Keratinocyte (primary cell): ENCODE data around the gene SAC3D1. TPM values are rescaled to one million over a fixed set of nuclear protein-coding genes. Genes with fewer than 3 reads are reported as not detected.

Experiments used
- DNase-seq: peaks from one replicate; pipeline ENCODE4 v3.0.0-alpha.2; 2011; ENCODE audit warnings: low read depth, missing footprints, low spot score
- FAIRE-seq: peaks from 2 replicates; lab custom pipeline; 2011; peaks lifted over from hg19 to GRCh38; lab: Jason Lieb, UNC
- H2AFZ ChIP-seq: 2 replicates; pipeline ENCODE4 v1.6.0; 2012; ENCODE audit warnings: low read length, control low read depth, inconsistent platforms; ENCODE audit not compliant: control insufficient read depth
- H3K27ac ChIP-seq: 2 replicates; pipeline ENCODE4 v1.5.1; 2011; ENCODE audit warnings: low read length; ENCODE audit not compliant: control insufficient read depth, insufficient read depth
- H3K27me3 ChIP-seq: 3 replicates; pipeline ENCODE4 v1.6.0; 2011; ENCODE audit warnings: low read length; ENCODE audit not compliant: control insufficient read depth, insufficient read depth; ENCODE audit errors: extremely low read depth
- H3K36me3 ChIP-seq, 2 experiments: 2 replicates in 1 of 2; 3 replicates in 1 of 2; pipeline ENCODE4 v1.5.1; 2011; ENCODE audit warnings: low read length in 2 of 2, mild to moderate bottlenecking in 1 of 2; ENCODE audit not compliant: control insufficient read depth in 2 of 2, insufficient read depth in 2 of 2; ENCODE audit errors: extremely low read depth in 1 of 2
- H3K4me1 ChIP-seq: 3 replicates; pipeline ENCODE4 v1.5.1; 2011; ENCODE audit warnings: low read length; ENCODE audit not compliant: control insufficient read depth, insufficient read depth; ENCODE audit errors: extremely low read depth
- H3K4me2 ChIP-seq: 3 replicates; pipeline ENCODE4 v1.6.0; 2011; ENCODE audit warnings: low read depth, low read length; ENCODE audit not compliant: control insufficient read depth, insufficient read depth; ENCODE audit errors: extremely low read depth
- H3K4me3 ChIP-seq, 3 experiments: fragments of 200-600 bp in 1 of 3; sonication (generic) in 1 of 3; 2 replicates in 2 of 3; 3 replicates in 1 of 3; pipeline ENCODE4 v1.5.1; 2011 to 2016; ENCODE audit warnings: low read length in 3 of 3, mild to moderate bottlenecking in 3 of 3, control low read depth in 2 of 3, inconsistent platforms in 1 of 3, low read depth in 1 of 3, mixed read lengths in 1 of 3, mixed run types in 1 of 3, moderate library complexity in 1 of 3; ENCODE audit not compliant: control insufficient read depth in 2 of 3, insufficient read depth in 2 of 3; ENCODE audit errors: extremely low read depth in 1 of 3
- H3K79me2 ChIP-seq: 2 replicates; pipeline ENCODE4 v1.6.0; 2012; ENCODE audit warnings: low read length; ENCODE audit not compliant: control insufficient read depth, insufficient read depth
- H3K9ac ChIP-seq: 3 replicates; pipeline ENCODE4 v1.6.0; 2011; ENCODE audit warnings: low read length; ENCODE audit not compliant: control insufficient read depth, insufficient read depth; ENCODE audit errors: extremely low read depth
- H3K9me1 ChIP-seq: 3 replicates; pipeline ENCODE4 v1.6.0; 2011; ENCODE audit warnings: low read length; ENCODE audit not compliant: control insufficient read depth, insufficient read depth; ENCODE audit errors: extremely low read depth
- H3K9me3 ChIP-seq: 2 replicates; pipeline ENCODE4 v1.5.1; 2012; ENCODE audit warnings: low read depth, low read length; ENCODE audit not compliant: control insufficient read depth
- H4K20me1 ChIP-seq: 3 replicates; pipeline ENCODE4 v1.6.0; 2011; ENCODE audit warnings: low read length; ENCODE audit not compliant: control insufficient read depth, insufficient read depth; ENCODE audit errors: extremely low read depth
- EZH2 ChIP-seq: IDR thresholded peaks from one replicate; pipeline ENCODE4 v1.6.1; 2012; ENCODE audit warnings: inconsistent platforms, mild to moderate bottlenecking, low read length, moderate library complexity
- dilution Hi-C: fragments of 300-500 bp; cut with MboI; formaldehyde crosslinking; loops from one replicate; pipeline ENCODE4 v1.7.0; 2020; ENCODE audit warnings: low sequenced_read_pairs; ENCODE audit not compliant: extremely low pct_ligation_motif_present
- polyA plus RNA-seq, 5 experiments: library from polyadenylated mRNA; depleted of rRNA in 3 of 5; stranded (reverse) in 3 of 5; stranded (forward) in 1 of 5; unstranded in 1 of 5; fragments of >200 nt; gene quantifications; 1 replicate in 1 of 5; 2 replicates in 3 of 5; 3 replicates in 1 of 5; pipeline versions ENCODE4 v1.2.1 to v1.2.3, GENCODE V29; 2011 to 2012; ENCODE audit warnings: missing spikeins in 2 of 5, low read depth in 1 of 5, low replicate concordance in 1 of 5
- TF ChIP-seq, protein P1 (sequence below), 3 experiments: IDR thresholded peaks in 1 of 3; conservative IDR thresholded peaks in 1 of 3; optimal IDR thresholded peaks in 1 of 3; 2 replicates in 2 of 3; 3 replicates in 1 of 3; pipeline versions ENCODE3 to v1.5.1; 2011; ENCODE audit warnings: low read length in 3 of 3, mild to moderate bottlenecking in 3 of 3, moderate library complexity in 2 of 3, control low read depth in 1 of 3, inconsistent platforms in 1 of 3; ENCODE audit not compliant: insufficient read depth in 2 of 3; ENCODE audit errors: extremely low read depth in 1 of 3

The SAC3D1 gene
- polyA plus RNA-seq, 1 donor (not counting 4 experiments of a cell fraction or from before 2014, with no cell fraction given) = 4.9 TPM

GRCh38 chr11:65083834-65084597 is 43.0 kb downstream of the SAC3D1 start, which contains the start of the genes CDCA5 and ZFPL1:
TSS of gene CDCA5 (minus strand) at chr11:65084040. CDS start at chr11:65083978, 62 bp downstream.
TSS of gene ZFPL1 (plus strand) at chr11:65084222. CDS start at chr11:65084699, 477 bp downstream.
- peak within 1 kb of the TSS; percentile 80 for H3K9ac ChIP-seq
- peak within 1 kb of the TSS; percentile 88 for H2AFZ ChIP-seq
- H4K20me1 ChIP-seq = no peaks in the 10 kb centered on the region
- TF ChIP-seq, protein P1, sequence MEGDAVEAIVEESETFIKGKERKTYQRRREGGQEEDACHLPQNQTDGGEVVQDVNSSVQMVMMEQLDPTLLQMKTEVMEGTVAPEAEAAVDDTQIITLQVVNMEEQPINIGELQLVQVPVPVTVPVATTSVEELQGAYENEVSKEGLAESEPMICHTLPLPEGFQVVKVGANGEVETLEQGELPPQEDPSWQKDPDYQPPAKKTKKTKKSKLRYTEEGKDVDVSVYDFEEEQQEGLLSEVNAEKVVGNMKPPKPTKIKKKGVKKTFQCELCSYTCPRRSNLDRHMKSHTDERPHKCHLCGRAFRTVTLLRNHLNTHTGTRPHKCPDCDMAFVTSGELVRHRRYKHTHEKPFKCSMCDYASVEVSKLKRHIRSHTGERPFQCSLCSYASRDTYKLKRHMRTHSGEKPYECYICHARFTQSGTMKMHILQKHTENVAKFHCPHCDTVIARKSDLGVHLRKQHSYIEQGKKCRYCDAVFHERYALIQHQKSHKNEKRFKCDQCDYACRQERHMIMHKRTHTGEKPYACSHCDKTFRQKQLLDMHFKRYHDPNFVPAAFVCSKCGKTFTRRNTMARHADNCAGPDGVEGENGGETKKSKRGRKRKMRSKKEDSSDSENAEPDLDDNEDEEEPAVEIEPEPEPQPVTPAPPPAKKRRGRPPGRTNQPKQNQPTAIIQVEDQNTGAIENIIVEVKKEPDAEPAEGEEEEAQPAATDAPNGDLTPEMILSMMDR (optimal IDR thresholded peaks at IDR 0.05 in 1 of 3, IDR thresholded peaks at IDR 0.05 in 1 of 3, conservative IDR thresholded peaks at IDR 0.05 in 1 of 3; ENCODE audit: extremely low read depth in 1 of 3, insufficient read depth in 2 of 3, low read length in 3 of 3) = no peak
- no peak for TF ChIP-seq EZH2
- dilution Hi-C loops = no loop called here
- peak within 1 kb of the TSS; percentile 96 for H3K4me2 ChIP-seq
- H3K27me3 ChIP-seq = no peaks in the 10 kb centered on the region
- H3K36me3 ChIP-seq = peaks cover 16 to 41% of the 10 kb centered on the region in 2 experiments
- H3K4me3 ChIP-seq = peak within 1 kb of the TSS; percentile 72 to 98 (median 82)
- peaks cover 48% of the 10 kb centered on the region for H3K79me2 ChIP-seq
- DNase-seq (peak; percentile 68), FAIRE-seq (peak; percentile 29)
- H3K9me3 ChIP-seq = no peaks in the 10 kb centered on the region
- peaks cover 29% of the 10 kb centered on the region for H3K4me1 ChIP-seq
- H3K27ac ChIP-seq = peak within 1 kb of the TSS; percentile 84
- no peaks in the 10 kb centered on the region for H3K9me1 ChIP-seq

DNA sequence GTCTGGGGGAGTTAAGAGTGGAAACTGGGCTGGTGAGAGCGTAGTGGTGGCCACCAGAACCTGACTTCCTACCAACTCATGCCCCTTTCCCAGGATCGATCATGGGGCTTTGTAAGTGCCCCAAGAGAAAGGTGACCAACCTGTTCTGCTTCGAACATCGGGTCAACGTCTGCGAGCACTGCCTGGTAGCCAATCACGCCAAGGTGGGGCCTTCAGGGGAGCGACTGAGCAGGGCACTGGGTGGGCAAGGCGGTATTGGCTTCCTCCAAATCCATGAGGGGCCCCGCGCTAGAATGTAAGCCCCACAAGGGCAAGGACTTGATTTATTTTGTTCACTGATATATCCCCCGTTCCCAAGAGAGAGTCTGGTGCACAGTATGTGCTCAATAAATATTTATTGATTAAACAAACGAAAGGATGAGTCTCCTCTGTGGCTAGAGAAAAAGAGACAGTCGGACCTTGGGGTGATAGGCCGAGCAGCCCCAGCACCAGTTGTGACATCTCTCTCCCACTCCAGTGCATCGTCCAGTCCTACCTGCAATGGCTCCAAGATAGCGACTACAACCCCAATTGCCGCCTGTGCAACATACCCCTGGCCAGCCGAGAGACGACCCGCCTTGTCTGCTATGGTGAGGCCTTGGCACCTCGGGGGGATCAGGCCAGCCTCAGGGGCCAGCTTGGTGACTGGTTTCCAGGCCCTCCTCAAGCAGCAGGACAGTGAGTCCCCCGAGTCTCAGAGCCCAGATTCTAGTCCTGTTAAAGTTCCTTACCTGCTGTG is 43.8 kb downstream of the SAC3D1 start:
- Histone ChIP-seq H3K4me3 (peak overlapping the region; percentile 72 to 98 (median 82)), H3K27ac (peak overlapping the region; percentile 84), H3K27me3 (no peaks in the 10 kb centered on the region), H3K4me2 (peak overlapping the region; percentile 69), H2AFZ (peak overlapping the region; percentile 1), H3K79me2 (peaks cover 44% of the 10 kb centered on the region), H3K4me1 (peaks cover 29% of the 10 kb centered on the region), H3K9me1 (no peaks in the 10 kb centered on the region), H3K36me3 (peaks cover 19 to 37% of the 10 kb centered on the region in 2 experiments), H3K9me3 (no peaks in the 10 kb centered on the region), H3K9ac (peak overlapping the region; percentile 80), H4K20me1 (no peaks in the 10 kb centered on the region)
- DNase-seq = no peak
- no peak for FAIRE-seq
- dilution Hi-C loops = no loop called here
- no peak for TF ChIP-seq EZH2
- TF ChIP-seq, protein P1 (optimal IDR thresholded peaks at IDR 0.05 in 1 of 3, IDR thresholded peaks at IDR 0.05 in 1 of 3, conservative IDR thresholded peaks at IDR 0.05 in 1 of 3; ENCODE audit: extremely low read depth in 1 of 3, insufficient read depth in 2 of 3, low read length in 3 of 3) = no peak
